HG03558 (cell line): ENCODE measurements around the gene SKIC2.
"Not testable (repeated sequence)": the region's sequence is repeated elsewhere in the genome, so short reads cannot be mapped to it uniquely, and the experiment has no call there.

Source experiments
- ATAC-seq: cut with Tn5 transposase; IDR thresholded peaks from one replicate; pipeline ENCODE4 v1.9.1; 2021; ENCODE audit warnings: moderate number of reproducible peaks; ENCODE audit not compliant: unreplicated experiment; ENCODE audit errors: extremely low read depth

SKIC2 gene

GRCh38 chr6:31958741-31959739 lies at the start of gene SKIC2, which contains the start of gene NELFE:
Gene SKIC2, plus strand, starts transcription at chr6:31959175. Its CDS starts 18 bp downstream, at chr6:31959193.
Gene NELFE, minus strand, starts transcription at chr6:31958971. Its CDS starts 525 bp downstream, at chr6:31958446.
- peak; percentile 89 for ATAC-seq

- ATAC-seq: not testable (repeated sequence)
Observed at GRCh38 chr6:31909298-31909697, 49.7 kb upstream of the SKIC2 start.

- ATAC-seq: no peak
Observed at GRCh38 chr6:31911826-31912585, 47.0 kb upstream of the SKIC2 start.

- ATAC-seq: no peak
Observed at GRCh38 chr6:31915351-31915750, 43.6 kb upstream of the SKIC2 start.

- ATAC-seq: no peak
Observed at GRCh38 chr6:31915756-31916155, 43.2 kb upstream of the SKIC2 start.

- no peak for ATAC-seq
Observed at GRCh38 chr6:31918069-31918720, 40.8 kb upstream of the SKIC2 start.

- ATAC-seq: no peak
Observed at GRCh38 chr6:31919624-31920303, 39.2 kb upstream of the SKIC2 start.

- ATAC-seq: no peak
Observed at GRCh38 chr6:31920811-31921210, 38.2 kb upstream of the SKIC2 start.

GRCh38 chr6:31922942-31923341 lies 36.0 kb upstream of the SKIC2 start:
- ATAC-seq: no peak

- ATAC-seq: no peak
Observed at GRCh38 chr6:31927242-31927862, 31.6 kb upstream of the SKIC2 start, which contains the start of gene C2. Gene C2, plus strand, starts transcription at chr6:31927717. Its CDS starts 36 bp downstream, at chr6:31927753.

GRCh38 chr6:31927863-31928671 lies 30.9 kb upstream of the SKIC2 start:
- ATAC-seq: no peak

GRCh38 chr6:31928672-31928939 lies 30.4 kb upstream of the SKIC2 start:
- ATAC-seq: no peak

- no peak for ATAC-seq
Observed at GRCh38 chr6:31930962-31931361, 28.0 kb upstream of the SKIC2 start.

- not testable (repeated sequence) for ATAC-seq
Observed at GRCh38 chr6:31932137-31932536, 26.8 kb upstream of the SKIC2 start.

GRCh38 chr6:31933537-31933936 lies 25.4 kb upstream of the SKIC2 start:
- no peak for ATAC-seq

- no peak for ATAC-seq
Observed at GRCh38 chr6:31935021-31935420, 24.0 kb upstream of the SKIC2 start.

GRCh38 chr6:31935823-31936222 lies 23.2 kb upstream of the SKIC2 start:
- no peak for ATAC-seq

- no peak for ATAC-seq
Observed at GRCh38 chr6:31940256-31940664, 18.7 kb upstream of the SKIC2 start.

GRCh38 chr6:31943742-31944141 lies 15.2 kb upstream of the SKIC2 start:
- ATAC-seq: no peak
